ENCODE data around the gene SINHCAF. TPM values are rescaled to one million over a fixed set of nuclear protein-coding genes. Genes with fewer than 3 reads are reported as not detected.

SINHCAF gene
- total RNA-seq, 1 experiment from 2014 or later: 497 TPM

GRCh38 chr12:31306866-31307265, 19.1 kb downstream of the SINHCAF start:
- no CpG with 5 or more reads among the region's 1 CpG for WGBS (ENCODE audit: extremely low coverage, insufficient read length, low lambda C conversion rate)
- no peaks in the 10 kb centered on the region for H3K9me3 Mint-ChIP-seq

More at GRCh38 chr12:31306866-31307265, 19.1 kb downstream of the SINHCAF start:
- Mint-ChIP-seq H3K4me1 (peaks cover 69 to 74% of the 10 kb centered on the region in 2 experiments), H3K36me3 (ENCODE audit: insufficient read depth in 1 of 3, low read depth in 3 of 3) (peaks cover 50 to 66% (median 58%) of the 10 kb centered on the region in 3 experiments), H3K27ac (peak overlapping the region in 1 of 3 experiments; percentile 82; a peak in 3 of 7 replicates), H3K27me3 (ENCODE audit: low read depth) (no peaks in the 10 kb centered on the region), H3K4me3 (no peak overlapping the region)
- H3K18ac ChIP-seq (ENCODE audit: insufficient read length, low read depth, low read length): no peak overlapping the region
- no peaks in the 10 kb centered on the region for H3K23me2 ChIP-seq (ENCODE audit: insufficient read length, low read depth, low read length, poor library complexity, severe bottlenecking)
- no peak overlapping the region for H3K9ac ChIP-seq (ENCODE audit: extremely low read depth, insufficient read length, low read length)
- H3K23ac ChIP-seq (ENCODE audit: insufficient read length, low read depth, low read length): no peak overlapping the region
- no peak overlapping the region for H2BK20ac ChIP-seq (ENCODE audit: low read depth, low read length, poor library complexity, severe bottlenecking)
- no peak overlapping the region for H3K56ac ChIP-seq (ENCODE audit: insufficient read length, low read depth, low read length)
- H2AFZ ChIP-seq (ENCODE audit: low read length): no peak overlapping the region
- no peak overlapping the region for H4K8ac ChIP-seq (replicated peaks; ENCODE audit: insufficient read length, low read depth, low read length)
- H4K20me1 ChIP-seq (ENCODE audit: control insufficient read depth, insufficient read depth, insufficient read length): no peaks in the 10 kb centered on the region
- H4K91ac ChIP-seq (ENCODE audit: insufficient read length, low read depth, low read length): no peak overlapping the region
- no peak for TF ChIP-seq CTCF (conservative IDR thresholded peaks at IDR 0.05)
- DNase-seq: no peak
- no peak overlapping the region for H3K27ac ChIP-seq (ENCODE audit: insufficient read length, low read depth, low read length)
- H2BK120ac ChIP-seq (ENCODE audit: low read depth, low read length, poor library complexity, severe bottlenecking): no peak overlapping the region
- no peaks in the 10 kb centered on the region for H3K79me1 ChIP-seq (ENCODE audit: insufficient read depth, low read depth, low read length, poor library complexity, severe bottlenecking)
- no peak overlapping the region for H2AK5ac ChIP-seq (ENCODE audit: insufficient read length, low read length)
- H3K4ac ChIP-seq (ENCODE audit: low read depth, low read length): no peak overlapping the region
- H3K4me1 ChIP-seq (ENCODE audit: insufficient read depth, low read length): no peaks in the 10 kb centered on the region; the same call in 1 of the 2 replicates
- no peaks in the 10 kb centered on the region for H3K9me3 ChIP-seq (ENCODE audit: control insufficient read depth, low read depth, low read length)
- no peak overlapping the region for H3T11ph ChIP-seq (ENCODE audit: low read length)
- no peak overlapping the region for H2BK12ac ChIP-seq (ENCODE audit: insufficient read length, low read depth, low read length)
- no peak overlapping the region for H3K4me2 ChIP-seq (ENCODE audit: insufficient read depth, insufficient read length, low read length)
- H2BK15ac ChIP-seq (ENCODE audit: low read depth, low read length): no peak overlapping the region
- H3K14ac ChIP-seq (ENCODE audit: insufficient read depth, low read length): no peak overlapping the region
- no peaks in the 10 kb centered on the region for H3K27me3 ChIP-seq (ENCODE audit: insufficient read depth, low read length)
- H4K5ac ChIP-seq (ENCODE audit: insufficient read length, low read depth, low read length): no peak overlapping the region
- no peak overlapping the region for H2BK5ac ChIP-seq (ENCODE audit: insufficient read length, low read length)
- H3K79me2 ChIP-seq (ENCODE audit: insufficient read depth, low read length): peaks cover 96% of the 10 kb centered on the region

Data from H9 (cell line).